K562 (cell line): ENCODE data around the gene C6orf62. TPM values are rescaled to one million over a fixed set of nuclear protein-coding genes. Genes with fewer than 3 reads are reported as not detected.

Experiments used
- ATAC-seq: fragments of 200-7000 bp; cut with Tn5 transposase; 3 replicates; pipeline ENCODE4 v1.9.1; 2020; ENCODE audit warnings: moderate library complexity
- BruUV-seq: library from RNA; stranded (reverse); fragments of 400-500 nt; replicated peaks from 2 replicates; lab custom pipeline; 2021; lab: Mats Ljungman, UMichigan
- CTCF ChIA-PET: fragments of 300-600 bp; formaldehyde crosslinking; extraction: SDS; loops from one replicate; lab custom pipeline; 2021; ENCODE audit warnings: low intra/inter-chr PET ratio; lab: Yijun Ruan, JAX
- POLR2A ChIA-PET: fragments of 300-600, 350-650 bp; sonication (Branson Sonifier 250); formaldehyde crosslinking; extraction: SDS; loops from one replicate; lab custom pipeline; 2021; ENCODE audit warnings: antibody characterized with exemption, inconsistent platforms; lab: Yijun Ruan, JAX
- DNase-seq, 4 experiments: peaks; one replicate each; pipeline versions ENCODE4 v3.0.0 to v3.0.0-alpha.2; 2011 to 2018; ENCODE audit warnings: low spot score in 3 of 4, mixed read lengths in 3 of 4; ENCODE audit errors: extremely low read depth in 1 of 4
- FAIRE-seq: peaks from 2 replicates; lab custom pipeline; 2011; peaks lifted over from hg19 to GRCh38; lab: Jason Lieb, UNC
- H2AFZ ChIP-seq: 2 replicates; pipeline ENCODE4 v1.6.0; 2011; ENCODE audit warnings: low read depth, low read length, control low read depth, inconsistent platforms
- H3K27ac ChIP-seq: fragments of 200-600 bp; 3 replicates; pipeline ENCODE4 v1.8.0; 2011; ENCODE audit warnings: low read depth, mild to moderate bottlenecking, control low read depth, inconsistent platforms, low read length, moderate library complexity, mixed read lengths; ENCODE audit errors: extremely low read depth
- H3K27me3 ChIP-seq, 2 experiments: fragments of 300-600 bp in 1 of 2; 2 replicates in 1 of 2; 3 replicates in 1 of 2; pipeline versions ENCODE4 v1.6.0 to v1.8.0; 2011; ENCODE audit warnings: inconsistent platforms in 2 of 2, low read length in 2 of 2, mild to moderate bottlenecking in 1 of 2, mixed read lengths in 1 of 2, moderate library complexity in 1 of 2; ENCODE audit not compliant: control insufficient read depth in 2 of 2, insufficient read depth in 2 of 2
- H3K36me3 ChIP-seq: fragments of 300-600 bp; 3 replicates; pipeline ENCODE4 v1.8.0; 2011; ENCODE audit warnings: mild to moderate bottlenecking, low read length, inconsistent platforms; ENCODE audit not compliant: control insufficient read depth, insufficient read depth
- H3K4me1 ChIP-seq, 2 experiments: fragments of 200-600 bp in 1 of 2; replicated peaks in 1 of 2; 2 replicates in 1 of 2; 3 replicates in 1 of 2; pipeline versions ENCODE4 v1.5.1 to v1.8.0; 2011; ENCODE audit warnings: inconsistent platforms in 2 of 2, low read length in 2 of 2, mild to moderate bottlenecking in 1 of 2, mixed read lengths in 1 of 2, moderate library complexity in 1 of 2; ENCODE audit not compliant: control insufficient read depth in 2 of 2, insufficient read depth in 2 of 2
- H3K4me2 ChIP-seq: 2 replicates; pipeline ENCODE4 v1.6.1; 2011; ENCODE audit warnings: low read length, control low read depth, inconsistent platforms, mixed read lengths; ENCODE audit not compliant: insufficient read depth
- H3K4me3 ChIP-seq: fragments of 200-600 bp; sonication (generic), shearing (Covaris generic); 2 replicates; pipeline ENCODE4 v1.5.1; 2016; ENCODE audit warnings: control low read depth, inconsistent platforms
- H3K79me2 ChIP-seq: fragments of 200-600 bp; 3 replicates; pipeline ENCODE4 v1.8.0; 2011; ENCODE audit warnings: low read length, inconsistent platforms; ENCODE audit not compliant: control insufficient read depth, insufficient read depth
- H3K9ac ChIP-seq, 2 experiments: 2 replicates each; pipeline versions ENCODE4 v1.6.0 to v1.6.1; 2011; ENCODE audit warnings: low read depth in 2 of 2, low read length in 2 of 2, control low read depth in 1 of 2, inconsistent platforms in 1 of 2, mild to moderate bottlenecking in 1 of 2, mixed read lengths in 1 of 2; ENCODE audit not compliant: insufficient read depth in 1 of 2
- H3K9me1 ChIP-seq: one replicate; pipeline ENCODE4 v1.6.0; 2011; ENCODE audit warnings: inconsistent platforms, mild to moderate bottlenecking, low read length, moderate library complexity; ENCODE audit not compliant: control insufficient read depth, insufficient read depth
- H3K9me3 ChIP-seq: replicated peaks from 2 replicates; pipeline ENCODE4 v1.5.1; 2011; ENCODE audit warnings: low read depth, low read length, inconsistent platforms; ENCODE audit not compliant: control insufficient read depth, insufficient read depth
- H4K20me1 ChIP-seq: replicated peaks from 2 replicates; pipeline ENCODE4 v1.6.1; 2011; ENCODE audit warnings: low read length, inconsistent platforms, mixed read lengths; ENCODE audit not compliant: control insufficient read depth, insufficient read depth
- NFIC ChIP-seq: fragments of 450-650 bp; IDR thresholded peaks from 2 replicates; pipeline ENCODE4 v1.6.1; 2017; ENCODE audit warnings: mild to moderate bottlenecking, inconsistent platforms
- WGBS: fragments of 100-300 bp; shearing (Covaris generic); methylation state at CpG from one replicate; pipeline ENCODE4 v1.1.6; 2016; ENCODE audit warnings: low coverage, mixed read lengths; ENCODE audit not compliant: insufficient coverage; ENCODE audit errors: missing lambda C conversion rate; 5-methylcytosine and 5-hydroxymethylcytosine counted together
- in situ Hi-C: fragments of 300-500 bp; cut with MboI; formaldehyde crosslinking; loops from 4 replicates; pipeline ENCODE4 v1.15.0; 2018; ENCODE audit warnings: inconsistent platforms, mixed read lengths
- intact Hi-C: fragments of 100-400 bp; cut with micrococcal nuclease; formaldehyde crosslinking; loops from 2 replicates; pipeline ENCODE4 v1.14.2; 2022
- polyA plus RNA-seq, 8 experiments: library from polyadenylated mRNA; depleted of rRNA in 4 of 8; stranded (reverse) in 5 of 8; unstranded in 3 of 8; fragments of >200 nt; fragmentation: Nextera tagmentation in 2 of 8; fragmentation: Illumina TruSeq in 1 of 8; extraction: Ambion mirVana in 2 of 8; extraction: Trizol in 1 of 8; gene quantifications; 2 replicates each; pipeline versions ENCODE4 v1.2.1 to v1.2.3, GENCODE V29; 2011 to 2014; ENCODE audit warnings: inconsistent platforms in 1 of 8, missing spikeins in 1 of 8
- total RNA-seq, 7 experiments: library from RNA; depleted of rRNA in 6 of 7; stranded (reverse); fragments of >200 nt in 6 of 7; fragmentation: Illumina TruSeq in 2 of 7; extraction: Trizol in 2 of 7; gene quantifications; 2 replicates each; pipeline versions ENCODE4 v1.2.1 to v1.2.3, GENCODE V29; 2011 to 2021; ENCODE audit warnings: low replicate concordance in 1 of 7
- TF ChIP-seq, protein P1 (sequence below): fragments of 450-650 bp; formaldehyde crosslinking; IDR thresholded peaks from 2 replicates; pipeline ENCODE4 v1.4.0; 2020; ENCODE audit warnings: mild to moderate bottlenecking

The C6orf62 gene
- total and polyA plus RNA-seq, 9 of the 15 experiments (the other 6 are each of a cell fraction or from before 2014, with no cell fraction given): 48.5 to 579 (median 111) TPM

- H4K20me1 ChIP-seq: no peaks in the 10 kb centered on the region
- H3K79me2 ChIP-seq: no peaks in the 10 kb centered on the region
- TF ChIP-seq, protein P1, sequence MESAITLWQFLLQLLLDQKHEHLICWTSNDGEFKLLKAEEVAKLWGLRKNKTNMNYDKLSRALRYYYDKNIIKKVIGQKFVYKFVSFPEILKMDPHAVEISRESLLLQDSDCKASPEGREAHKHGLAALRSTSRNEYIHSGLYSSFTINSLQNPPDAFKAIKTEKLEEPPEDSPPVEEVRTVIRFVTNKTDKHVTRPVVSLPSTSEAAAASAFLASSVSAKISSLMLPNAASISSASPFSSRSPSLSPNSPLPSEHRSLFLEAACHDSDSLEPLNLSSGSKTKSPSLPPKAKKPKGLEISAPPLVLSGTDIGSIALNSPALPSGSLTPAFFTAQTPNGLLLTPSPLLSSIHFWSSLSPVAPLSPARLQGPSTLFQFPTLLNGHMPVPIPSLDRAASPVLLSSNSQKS: no peak
- peak; percentile 39 for TF ChIP-seq NFIC
- no peak overlapping the region for H3K9ac ChIP-seq
- H2AFZ ChIP-seq: no peak overlapping the region
- POLR2A ChIA-PET: interaction anchor here (1.0 kb wide), 1 partner anchor 11 kb away, joined by 3 read pairs; no protein-coding TSS in a partner anchor
- in situ Hi-C loops: loop anchor here (10.0 kb wide), 1 partner anchor 194 kb away; no protein-coding TSS in a partner anchor
- no peaks in the 10 kb centered on the region for H3K9me3 ChIP-seq
- no peak overlapping the region for H3K27ac ChIP-seq
- BruUV-seq: no TSS peak
- ATAC-seq (no peak), FAIRE-seq (no peak), DNase-seq (no peak)
- no peaks in the 10 kb centered on the region for H3K9me1 ChIP-seq
- no peak overlapping the region for H3K4me2 ChIP-seq
- 94% methylated on average over 5 of the region's 5 CpGs for WGBS
- intact Hi-C loops: loop anchor here (5.0 kb wide), 2 partner anchors 241 to 486 kb away; no protein-coding TSS in a partner anchor
- H3K36me3 ChIP-seq: no peaks in the 10 kb centered on the region
- CTCF ChIA-PET: no interaction called here
- H3K4me3 ChIP-seq: no peak overlapping the region
- H3K27me3 ChIP-seq: no peaks in the 10 kb centered on the region
- peaks cover 0 to under 1% of the 10 kb centered on the region in 2 experiments; a peak in 1 of 5 replicates for H3K4me1 ChIP-seq
Observed at GRCh38 chr6:24768361-24768760, 49.4 kb upstream of the C6orf62 start.
